ENCODE results near the gene ALKBH3.

GRCh38 chr11:43872995-43873394 is 7.6 kb upstream of the ALKBH3 start:
- no peak for TF ChIP-seq CTCF (IDR thresholded peaks at IDR 0.05)
- TF ChIP-seq ZFX (IDR thresholded peaks at IDR 0.05; ENCODE audit: borderline replicate concordance): no peak

Data from 22Rv1 (cell line).